NCI-H2171 treated with DMSO at 0.1 percent for 48 hours (cell line): ENCODE results near the gene ASAP3.
A peak's percentile ranks its signal among the peaks of the same experiment; 100 is the strongest.
"Not testable (repeated sequence)": the region's sequence is repeated elsewhere in the genome, so short reads cannot be mapped to it uniquely, and the experiment has no call there.

ENCODE experiments used
- DNase-seq: peaks from one replicate; lab custom pipeline; 2025; lab: John Stamatoyannopoulos, UW

Gene ASAP3

GRCh38 chr1:23514111-23514679 is 30.2 kb upstream of the ASAP3 start:
- no peak for DNase-seq

DNA sequence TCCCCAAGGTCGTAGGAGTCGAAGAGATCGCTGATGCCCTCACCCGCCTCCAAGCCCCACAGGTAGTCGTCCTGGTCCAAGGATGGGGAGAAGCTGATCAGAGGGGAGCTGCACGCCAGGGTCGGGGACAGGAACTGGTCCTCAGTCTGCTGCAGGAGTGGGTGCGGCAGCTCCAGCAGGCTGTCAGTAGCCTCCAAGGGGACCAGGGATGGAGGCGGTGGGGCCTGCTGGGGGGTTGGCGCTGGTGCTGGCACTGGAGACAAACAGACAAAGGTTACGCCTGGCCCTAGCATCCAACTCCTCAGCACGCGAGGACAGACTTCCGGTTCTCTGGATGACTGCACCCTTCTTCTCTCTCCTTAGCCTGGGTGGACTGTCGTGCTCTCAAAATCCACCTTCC is 25.9 kb upstream of the ASAP3 start:
- DNase-seq = no peak

GRCh38 chr1:23506376-23507107 is 22.6 kb upstream of the ASAP3 start:
- DNase-seq = no peak

DNA sequence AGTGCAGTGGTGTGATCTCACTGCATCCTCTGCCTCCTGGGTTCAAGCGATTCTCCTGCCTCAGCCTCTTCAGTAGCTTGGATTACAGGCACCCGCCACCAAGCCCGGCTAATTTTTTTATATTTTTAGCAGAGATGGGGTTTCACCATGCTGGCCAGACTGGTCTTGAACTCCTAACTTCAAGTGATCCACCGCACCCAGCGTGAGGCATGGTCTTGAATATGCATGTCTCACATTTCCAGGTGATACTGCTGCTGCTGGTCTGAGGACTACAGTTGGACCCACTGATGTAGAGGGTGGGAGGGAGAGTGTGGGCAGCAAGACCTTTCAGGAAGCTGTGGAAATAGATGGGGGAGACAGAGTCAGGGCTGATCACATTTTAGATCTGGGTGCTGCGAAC is 21.9 kb upstream of the ASAP3 start:
- no peak for DNase-seq

- DNase-seq = not testable (repeated sequence)
These were observed 20.2 kb upstream of the ASAP3 start for GRCh38 chr1:23504156-23504555.

GRCh38 chr1:23502951-23503350 is 19.0 kb upstream of the ASAP3 start:
- DNase-seq = no peak

GRCh38 chr1:23500466-23500865 is 16.5 kb upstream of the ASAP3 start:
- no peak for DNase-seq

DNA sequence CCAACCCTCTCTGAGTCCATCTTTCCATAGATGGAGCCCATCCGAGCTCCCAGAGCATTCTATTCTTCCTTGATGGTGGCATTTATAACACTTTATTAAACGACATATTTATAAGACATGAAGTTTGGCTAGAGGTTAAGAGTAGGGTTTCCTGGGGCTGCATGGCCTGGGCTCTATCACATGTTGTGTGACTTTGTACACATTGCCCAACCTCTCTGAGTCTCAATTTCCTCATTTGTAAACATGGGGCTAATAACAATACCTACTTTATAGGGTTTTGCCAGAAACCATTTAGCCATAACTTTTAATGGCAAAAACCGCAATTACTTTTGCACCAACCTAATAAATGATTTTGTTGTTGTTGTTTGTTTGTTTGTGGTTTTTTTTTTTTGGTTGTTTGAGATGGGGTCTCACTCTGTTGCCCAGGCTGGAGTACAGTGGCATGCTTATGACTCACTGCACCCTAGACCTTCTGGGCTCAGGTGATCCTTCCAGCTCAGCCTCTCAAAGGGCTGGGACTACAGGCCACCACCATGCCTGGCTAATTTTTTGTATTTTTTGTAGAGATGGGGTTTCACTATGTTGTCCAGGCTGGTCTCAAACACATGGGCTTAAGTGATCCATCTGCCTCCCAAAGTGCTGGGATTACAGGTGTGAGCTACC is 13.9 kb upstream of the ASAP3 start:
- no peak for DNase-seq

GRCh38 chr1:23496490-23497181 is 12.7 kb upstream of the ASAP3 start:
- no peak for DNase-seq

DNA sequence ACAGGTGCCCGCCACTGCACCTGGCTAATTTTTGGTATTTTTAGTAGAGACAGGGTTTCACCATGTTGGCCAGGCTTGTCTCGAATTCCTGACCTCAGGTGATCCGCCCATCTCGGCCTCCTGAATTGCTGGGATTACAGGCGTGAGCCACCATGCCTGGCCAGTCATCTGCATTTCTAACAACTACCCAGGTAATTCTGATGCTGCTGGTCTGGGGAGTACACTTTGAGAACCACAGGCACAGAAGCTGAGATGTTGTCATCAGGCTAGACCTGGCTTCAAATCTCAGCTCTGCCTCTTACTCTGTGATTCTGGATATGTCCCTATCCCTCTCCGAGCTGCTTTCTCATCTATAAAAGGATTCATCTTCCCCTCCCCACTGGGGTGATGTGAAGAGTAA is 10.9 kb upstream of the ASAP3 start:
- DNase-seq = not testable (repeated sequence)

DNA sequence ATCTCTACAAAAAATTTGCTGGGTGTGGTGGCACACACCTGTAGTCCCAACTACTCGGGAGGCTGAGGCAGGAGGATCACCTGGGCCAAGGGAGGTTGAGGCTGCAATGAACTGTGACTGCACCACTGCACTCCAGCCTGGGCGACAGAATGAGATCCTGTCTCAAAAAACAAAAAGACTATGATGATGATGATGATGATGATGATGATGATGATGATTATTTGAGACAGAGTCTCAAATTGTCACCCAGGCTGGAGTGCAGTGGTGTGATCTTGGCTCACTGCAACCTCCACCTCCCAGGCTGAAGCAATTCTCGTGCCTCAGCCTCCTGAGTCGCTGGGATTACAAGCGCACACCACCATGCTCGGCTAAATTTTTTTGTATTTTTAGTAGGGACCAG is 8.8 kb upstream of the ASAP3 start:
- DNase-seq = not testable (repeated sequence)

DNA sequence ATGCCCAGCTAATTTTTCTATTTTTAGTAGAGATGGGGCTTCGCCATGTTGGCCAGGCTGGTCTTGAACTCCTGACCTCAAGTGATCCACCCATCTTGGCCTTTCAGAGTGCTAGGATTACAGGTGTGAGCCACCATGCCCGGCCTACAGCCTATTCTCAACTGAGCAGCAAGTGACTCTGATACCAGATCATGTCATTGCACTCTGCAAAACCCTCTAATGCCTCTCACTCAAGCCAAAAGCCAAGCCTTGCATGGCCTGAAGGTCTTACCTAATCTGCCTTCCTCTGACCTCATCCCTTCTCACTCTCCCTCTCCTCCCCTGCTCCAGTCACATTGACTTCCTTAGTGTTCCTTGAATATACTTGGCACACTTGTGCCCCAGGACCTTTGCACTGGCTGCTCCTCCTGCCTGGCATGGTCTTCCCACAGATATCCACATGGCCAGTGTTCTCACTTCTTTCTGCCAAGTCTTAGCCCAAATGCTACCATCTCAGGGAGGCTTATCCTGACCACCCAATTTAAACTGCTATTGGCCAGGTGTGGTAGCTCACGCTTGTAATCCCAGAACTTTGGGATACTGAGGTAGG is 8.2 kb upstream of the ASAP3 start:
- no peak for DNase-seq

GRCh38 chr1:23489842-23490241 is 5.9 kb upstream of the ASAP3 start:
- no peak for DNase-seq

DNA sequence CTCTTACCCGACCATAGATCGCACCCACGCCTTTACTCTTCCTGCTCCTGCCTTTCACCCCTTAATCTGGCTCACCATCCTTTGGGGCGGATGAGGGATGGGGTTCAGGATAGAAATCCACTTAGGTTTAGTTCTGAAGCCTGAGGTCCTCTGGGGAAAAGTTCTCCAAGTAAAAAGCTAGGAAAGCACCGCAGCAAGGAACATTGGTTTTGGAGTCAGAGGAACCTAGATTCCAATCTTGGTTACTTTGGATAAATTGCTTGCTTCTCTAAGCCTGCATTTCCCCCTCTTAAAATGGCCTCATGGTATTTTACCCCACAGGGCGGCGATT is 988 bp upstream of the ASAP3 start:
- no peak for DNase-seq

- peak; percentile 85 for DNase-seq
These were observed 448 bp upstream of the ASAP3 start for GRCh38 chr1:23484253-23485001.

DNA sequence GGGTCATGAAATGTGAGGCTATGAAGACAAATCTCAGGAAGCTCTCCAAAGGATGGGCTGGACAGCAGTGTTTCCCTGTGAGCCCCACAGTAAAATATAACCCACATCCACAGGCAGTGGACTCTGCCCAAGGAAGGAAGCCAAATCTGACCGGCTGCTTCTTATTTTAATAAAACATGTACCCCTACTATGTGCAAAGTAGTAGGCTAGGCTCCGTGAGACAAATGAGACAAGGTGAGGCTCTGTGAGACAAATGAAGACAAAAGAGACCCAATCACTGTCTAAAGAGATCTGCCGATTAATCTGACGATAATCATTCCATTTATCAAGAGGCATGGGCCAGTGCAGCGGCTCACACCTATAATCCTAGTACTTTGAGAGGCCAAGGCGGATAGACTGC is 2.1 kb downstream of the ASAP3 start:
- no peak for DNase-seq

GRCh38 chr1:23481026-23481597 is 2.9 kb downstream of the ASAP3 start:
- DNase-seq = no peak

DNA sequence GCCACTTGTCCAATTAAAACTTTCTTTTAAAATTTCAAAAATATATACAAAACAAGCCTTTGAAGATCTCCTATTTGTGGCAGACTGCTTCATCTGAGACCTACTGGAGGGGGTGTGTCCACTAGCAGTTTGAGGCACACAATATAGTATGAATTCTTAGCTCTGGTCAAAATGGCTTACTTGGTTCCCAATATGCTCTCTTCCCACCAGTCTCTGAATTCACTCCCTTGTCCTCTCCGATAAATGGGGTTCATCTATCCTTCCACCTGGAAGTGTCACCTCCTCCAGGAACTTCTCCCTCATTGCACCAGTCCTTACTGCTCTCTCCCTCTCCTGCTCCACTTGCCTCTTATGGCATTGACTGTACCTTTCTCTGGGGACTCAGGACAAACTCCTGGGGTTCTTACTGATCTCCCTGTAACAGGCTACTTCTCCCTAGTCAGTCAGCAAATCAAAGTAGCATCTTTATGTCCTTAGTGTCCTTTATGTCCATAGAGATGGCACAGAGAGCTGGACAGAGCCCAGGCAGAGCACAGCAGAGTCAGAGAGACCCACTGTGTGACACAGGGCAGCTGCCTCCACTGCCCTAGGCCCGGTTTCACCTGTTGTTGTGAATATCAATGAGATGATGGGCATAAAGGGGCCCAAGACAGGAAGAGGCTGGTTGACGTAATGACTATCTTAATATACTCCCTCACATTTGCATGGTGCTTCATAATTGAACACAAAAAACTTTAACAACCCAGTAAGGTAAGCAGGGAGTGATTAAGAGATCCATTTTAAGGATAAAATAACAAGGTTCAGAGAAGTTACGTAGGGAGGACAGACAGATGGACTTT is 3.6 kb downstream of the ASAP3 start:
- DNase-seq = no peak

- no peak for DNase-seq
These were observed 4.4 kb downstream of the ASAP3 start for GRCh38 chr1:23479666-23479941.

GRCh38 chr1:23478896-23479665 is 4.9 kb downstream of the ASAP3 start:
- DNase-seq = no peak
